KBM-7 (cell line): ENCODE data around the gene SLC5A4.

Experiments used
- DNase-seq: peaks from one replicate; pipeline ENCODE4 v3.0.0-alpha.2; 2015
- in situ Hi-C: fragments of 300-500 bp; cut with MboI; formaldehyde crosslinking; loops from 2 replicates; pipeline ENCODE4 v1.14.3; 2020; ENCODE audit warnings: low sequenced_read_pairs, low pct_unique_long_range_greater_than_20kb, mixed read lengths

The SLC5A4 gene

DNA sequence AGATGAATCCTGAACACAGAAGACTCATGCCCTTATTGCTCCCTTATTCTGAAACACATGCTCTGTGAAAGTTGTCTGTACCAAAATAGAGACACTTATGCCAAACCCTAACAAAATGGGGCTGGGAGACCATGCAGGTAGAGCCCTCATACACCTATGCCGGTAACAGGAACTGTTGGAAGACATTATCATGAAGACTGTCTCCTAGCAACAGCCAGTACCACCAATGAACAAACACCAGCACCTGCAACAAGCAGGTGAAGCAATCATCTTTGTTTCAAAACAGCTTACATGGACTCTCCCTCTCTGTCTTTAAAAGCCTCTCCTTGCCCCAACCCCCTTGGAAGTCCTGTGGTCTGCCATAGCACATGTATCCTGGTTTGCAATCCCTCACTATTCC lies 17.2 kb downstream of the SLC5A4 start:
- DNase-seq = no peak
- in situ Hi-C loops = no loop called here

DNA sequence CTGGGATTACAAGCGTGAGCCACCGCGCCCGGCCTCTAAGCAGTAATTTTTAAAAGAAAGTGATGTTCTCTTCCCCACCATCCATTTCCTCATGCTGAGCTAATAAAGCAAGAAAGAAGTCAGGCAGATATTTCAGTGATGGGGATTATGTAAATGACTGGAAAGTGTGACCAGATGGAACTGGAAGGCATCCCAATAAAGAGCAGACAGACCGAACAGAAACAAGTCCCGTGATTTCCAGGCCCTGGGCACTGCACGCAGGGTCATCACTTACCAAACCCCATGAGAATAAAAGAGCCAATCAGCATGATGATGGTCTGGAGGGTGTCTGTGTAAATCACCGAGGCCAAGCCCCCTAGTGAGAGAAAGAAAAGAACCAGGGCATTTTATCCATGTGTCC lies 18.2 kb downstream of the SLC5A4 start:
- DNase-seq = no peak
- in situ Hi-C loops = no loop called here

DNA sequence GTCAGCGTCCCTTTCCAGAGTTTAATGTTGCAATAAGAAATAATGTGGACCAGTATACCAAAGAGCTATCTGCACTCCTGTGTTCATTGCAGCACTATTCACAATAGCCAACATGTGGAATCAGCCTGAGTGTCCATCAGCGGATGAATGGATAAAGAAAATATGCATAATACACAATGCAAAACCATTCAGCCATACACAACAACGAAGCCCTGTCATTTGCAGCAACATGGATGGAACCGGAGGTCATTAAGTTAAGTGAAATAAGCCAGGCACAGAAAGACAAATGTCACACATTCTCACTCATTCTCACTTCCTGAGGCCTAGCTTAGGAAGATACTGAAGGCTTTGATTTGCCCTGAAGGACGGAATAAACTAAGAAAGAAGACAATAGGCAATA lies 22.1 kb downstream of the SLC5A4 start:
- in situ Hi-C loops = no loop called here

DNA sequence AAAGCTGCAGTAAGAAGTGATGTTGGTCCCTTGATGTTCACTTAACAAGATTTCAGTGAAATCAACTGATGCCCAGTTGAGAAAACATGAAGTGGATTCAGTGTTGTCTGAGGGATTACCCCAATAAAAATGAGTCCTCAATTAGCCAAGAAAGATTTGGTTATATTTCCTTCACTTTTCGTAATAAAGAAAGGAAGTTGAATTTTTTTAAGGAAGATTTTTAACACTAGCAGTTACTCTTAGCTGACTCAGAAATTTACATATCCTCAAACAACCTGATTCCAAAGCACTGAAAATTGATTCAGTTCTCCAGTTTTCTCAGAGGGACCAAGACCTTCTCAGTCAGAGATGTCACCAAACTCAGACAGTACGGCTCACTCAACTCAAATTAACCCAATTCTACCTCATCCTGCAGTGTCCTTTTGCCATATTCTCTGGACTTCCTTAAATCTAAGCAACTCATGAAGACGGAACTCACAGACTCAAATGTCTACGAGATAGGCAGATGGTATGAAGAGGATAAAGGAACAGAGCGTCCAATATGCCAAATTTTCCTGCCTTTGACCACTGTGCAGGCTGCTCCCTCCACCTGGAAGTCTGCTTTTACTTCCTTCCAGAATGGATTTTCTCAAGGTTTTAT lies 22.8 kb downstream of the SLC5A4 start:
- in situ Hi-C loops = no loop called here
- no peak for DNase-seq

More for the DNA sequence above, 22.1 kb downstream of the SLC5A4 start:
- no peak for DNase-seq

DNA sequence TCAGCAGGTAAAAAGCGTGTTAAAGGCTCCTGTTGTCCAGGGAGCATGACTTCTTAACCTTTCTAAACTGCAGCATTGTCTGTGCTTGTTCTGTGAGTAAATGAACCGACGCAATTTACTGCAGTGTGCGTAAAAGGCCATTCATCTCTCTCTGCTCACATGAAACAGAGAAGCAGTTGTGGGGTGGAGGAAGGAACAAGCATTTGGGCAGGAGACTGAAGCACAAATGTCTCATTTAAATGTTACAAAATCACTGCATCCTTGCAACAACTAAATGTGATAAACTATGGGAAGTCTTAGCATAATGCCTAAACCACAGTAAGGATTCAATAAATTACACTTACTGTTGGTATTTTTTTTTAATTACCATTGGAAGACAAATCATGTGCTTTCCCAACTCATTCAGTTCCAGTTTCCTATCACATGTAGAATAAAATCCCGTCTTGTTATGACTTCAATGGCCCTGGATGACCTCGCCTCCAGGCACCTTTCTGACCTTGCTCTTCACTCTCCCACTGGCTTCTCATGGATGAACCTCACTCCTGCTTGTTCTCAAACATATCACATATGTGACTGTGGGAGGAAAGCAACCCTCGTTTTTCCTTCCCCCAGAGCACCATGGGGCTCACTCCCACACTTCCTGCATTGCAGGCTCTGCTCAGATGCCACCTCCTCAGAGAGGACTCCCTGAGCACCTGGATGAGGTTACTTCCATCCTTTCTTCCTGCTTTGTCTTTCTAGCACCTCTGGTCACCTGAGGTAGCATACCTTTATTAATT lies 28.6 kb downstream of the SLC5A4 start:
- DNase-seq = no peak
- in situ Hi-C loops = no loop called here

DNA sequence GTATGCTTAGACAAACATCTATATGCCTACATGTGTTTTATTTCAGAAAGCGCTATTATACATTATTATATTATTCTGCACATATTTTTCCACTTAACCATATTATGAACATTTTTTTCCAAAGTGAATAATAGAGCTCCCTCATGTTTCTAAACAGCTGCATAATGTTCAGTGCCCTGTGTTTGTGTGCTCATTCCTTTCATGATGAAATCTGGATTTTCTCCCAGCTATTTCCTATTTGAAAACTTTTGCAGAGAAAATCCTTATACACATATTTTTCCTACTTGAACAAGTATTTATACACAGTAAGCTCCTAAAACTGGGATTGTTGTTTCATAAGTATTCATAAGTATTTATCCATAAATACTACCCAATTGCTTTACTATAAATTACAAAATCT lies 32.2 kb downstream of the SLC5A4 start:
- in situ Hi-C loops = no loop called here
- no peak for DNase-seq

DNA sequence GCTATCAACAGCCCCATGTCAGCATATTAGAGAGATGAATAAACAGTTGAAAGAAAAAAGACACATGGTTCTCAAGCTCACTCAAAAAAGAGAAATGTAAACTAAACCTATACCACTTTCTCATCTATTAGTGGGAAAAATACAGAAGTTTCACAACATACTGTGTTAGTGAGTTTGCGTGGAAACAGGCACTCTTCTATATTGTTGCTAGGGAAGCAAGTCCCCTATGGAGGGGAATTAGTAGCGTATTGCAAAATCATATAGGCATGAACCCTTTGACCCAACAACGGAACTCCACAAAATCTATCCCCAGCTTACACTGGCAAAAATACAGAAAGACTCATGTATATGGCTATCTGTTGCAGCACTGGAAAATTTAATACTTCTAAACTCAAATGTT lies 36.1 kb downstream of the SLC5A4 start:
- in situ Hi-C loops = no loop called here
- peak; percentile 56 for DNase-seq

DNA sequence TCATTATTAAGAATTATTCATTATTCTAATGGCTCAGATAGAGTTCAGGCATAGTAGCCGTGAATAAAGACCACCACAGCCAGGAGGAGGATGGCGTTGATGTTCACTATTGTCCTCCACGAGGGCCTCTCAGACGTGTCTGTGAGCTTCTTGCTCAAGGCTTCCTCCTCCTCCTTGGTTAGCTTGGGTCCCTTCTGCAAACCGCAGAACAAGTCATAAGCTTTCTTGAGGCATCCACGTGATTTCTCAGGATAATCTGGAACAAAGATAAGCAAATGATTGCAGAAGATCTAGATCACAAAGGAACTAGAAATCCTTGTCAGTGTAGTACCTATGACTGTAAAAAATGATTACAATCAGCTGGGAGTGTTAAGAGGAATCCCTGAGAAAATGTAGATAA lies 36.7 kb downstream of the SLC5A4 start:
- DNase-seq = peak; percentile 82
- in situ Hi-C loops = no loop called here

DNA sequence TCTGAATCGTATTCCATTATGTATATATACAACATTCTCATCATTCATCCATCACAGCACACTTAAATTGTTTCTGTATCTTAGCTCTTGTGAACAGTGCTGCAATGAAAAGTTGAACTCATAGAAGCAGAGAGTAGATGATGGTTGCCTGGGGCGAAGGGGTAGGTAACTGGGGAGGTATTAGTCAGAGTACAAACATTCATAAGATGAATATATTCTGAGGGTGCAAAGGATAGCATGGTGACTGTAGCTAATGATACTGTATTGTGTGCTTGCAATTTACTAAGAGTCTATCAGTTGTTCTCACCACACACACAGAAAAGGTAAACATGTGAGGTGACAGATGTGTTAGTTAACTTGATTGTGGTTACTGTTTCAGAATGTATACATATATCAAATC lies 37.7 kb downstream of the SLC5A4 start:
- DNase-seq = no peak
- in situ Hi-C loops = no loop called here

DNA sequence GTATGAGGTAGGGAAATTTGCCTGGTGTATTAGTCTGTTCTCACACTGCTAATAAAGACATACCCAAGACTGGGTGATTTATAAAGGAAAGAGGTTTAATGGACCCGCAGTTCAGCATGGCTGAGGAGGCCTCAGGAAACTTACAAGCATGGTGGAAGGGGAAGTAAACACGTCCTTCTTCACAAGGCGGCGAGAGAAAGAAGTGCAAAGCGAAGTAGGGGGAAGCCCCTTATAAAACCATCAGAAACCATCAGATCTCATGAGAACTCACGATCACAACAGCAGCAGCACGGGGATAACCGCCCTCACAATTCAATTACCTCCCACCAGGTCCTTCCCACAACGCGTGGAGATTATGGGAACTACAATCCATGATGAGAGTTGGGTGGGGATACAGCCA lies 38.2 kb downstream of the SLC5A4 start:
- in situ Hi-C loops = no loop called here
- peak; percentile 8 for DNase-seq

DNA sequence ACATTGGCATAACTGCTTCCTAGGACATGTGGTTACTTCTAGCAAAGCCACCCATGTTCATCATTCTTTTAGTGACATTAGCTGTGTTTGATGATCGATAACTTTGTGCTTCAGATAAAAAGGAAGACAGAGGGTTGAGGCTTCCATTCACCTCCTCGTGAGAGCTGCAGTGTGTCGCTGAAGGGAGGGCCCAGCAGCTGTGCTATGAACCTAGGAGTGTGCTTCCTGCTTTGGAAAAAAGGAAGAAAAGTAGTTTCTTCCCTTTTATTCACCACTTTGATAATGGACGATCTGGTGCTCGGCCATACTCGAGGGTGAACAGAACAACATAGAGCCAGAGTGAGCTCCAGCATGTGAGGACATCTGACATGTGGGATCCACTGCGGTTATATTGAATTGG lies 44.1 kb downstream of the SLC5A4 start:
- peak; percentile 24 for DNase-seq
- in situ Hi-C loops = no loop called here

DNA sequence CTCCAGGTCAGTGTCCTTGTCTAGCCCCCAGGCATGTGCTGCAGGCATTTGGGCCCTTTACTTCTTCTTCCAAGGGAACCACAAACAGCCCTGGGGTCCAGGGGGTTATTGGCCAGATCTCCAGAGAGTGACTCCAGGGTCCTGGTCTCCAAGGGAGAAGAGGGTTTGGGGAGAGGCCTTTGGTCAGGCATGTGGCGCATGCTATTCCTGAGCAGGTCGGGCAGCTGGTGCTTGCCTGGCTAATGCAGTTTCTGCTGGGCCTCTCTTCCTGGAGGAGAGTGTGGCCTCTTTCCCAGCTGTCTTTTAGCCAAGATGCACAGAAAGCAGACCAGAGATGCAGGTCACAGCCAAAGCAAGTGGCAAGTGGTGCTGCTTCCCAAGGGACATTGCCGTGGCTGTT lies 46.5 kb downstream of the SLC5A4 start:
- DNase-seq = no peak
- in situ Hi-C loops = no loop called here

DNA sequence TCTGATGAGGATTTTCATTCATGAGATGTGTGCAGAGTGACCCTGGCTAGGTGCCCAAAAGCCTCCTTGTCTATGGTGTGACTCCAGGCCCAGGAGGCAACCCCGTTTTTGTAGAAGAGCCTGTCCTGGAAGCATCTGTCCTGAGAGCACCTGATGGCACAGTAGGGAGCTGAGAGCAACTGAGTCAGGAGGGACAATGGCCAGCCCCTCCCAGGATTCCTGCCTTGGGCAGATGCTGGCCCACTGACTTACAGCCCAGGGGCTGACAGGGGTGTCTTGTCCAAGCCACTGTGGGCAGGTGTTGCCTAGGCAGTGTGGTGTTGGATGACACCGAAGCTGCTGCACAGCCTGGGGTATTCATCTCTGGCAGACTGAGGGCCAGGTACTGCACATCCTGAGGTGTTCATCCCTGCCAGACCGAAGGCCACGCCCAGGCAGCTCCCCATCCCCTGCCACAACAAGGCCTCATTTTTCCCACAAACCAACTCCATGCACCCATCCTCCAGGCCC lies 47.1 kb downstream of the SLC5A4 start:
- DNase-seq = no peak
- in situ Hi-C loops = no loop called here

DNA sequence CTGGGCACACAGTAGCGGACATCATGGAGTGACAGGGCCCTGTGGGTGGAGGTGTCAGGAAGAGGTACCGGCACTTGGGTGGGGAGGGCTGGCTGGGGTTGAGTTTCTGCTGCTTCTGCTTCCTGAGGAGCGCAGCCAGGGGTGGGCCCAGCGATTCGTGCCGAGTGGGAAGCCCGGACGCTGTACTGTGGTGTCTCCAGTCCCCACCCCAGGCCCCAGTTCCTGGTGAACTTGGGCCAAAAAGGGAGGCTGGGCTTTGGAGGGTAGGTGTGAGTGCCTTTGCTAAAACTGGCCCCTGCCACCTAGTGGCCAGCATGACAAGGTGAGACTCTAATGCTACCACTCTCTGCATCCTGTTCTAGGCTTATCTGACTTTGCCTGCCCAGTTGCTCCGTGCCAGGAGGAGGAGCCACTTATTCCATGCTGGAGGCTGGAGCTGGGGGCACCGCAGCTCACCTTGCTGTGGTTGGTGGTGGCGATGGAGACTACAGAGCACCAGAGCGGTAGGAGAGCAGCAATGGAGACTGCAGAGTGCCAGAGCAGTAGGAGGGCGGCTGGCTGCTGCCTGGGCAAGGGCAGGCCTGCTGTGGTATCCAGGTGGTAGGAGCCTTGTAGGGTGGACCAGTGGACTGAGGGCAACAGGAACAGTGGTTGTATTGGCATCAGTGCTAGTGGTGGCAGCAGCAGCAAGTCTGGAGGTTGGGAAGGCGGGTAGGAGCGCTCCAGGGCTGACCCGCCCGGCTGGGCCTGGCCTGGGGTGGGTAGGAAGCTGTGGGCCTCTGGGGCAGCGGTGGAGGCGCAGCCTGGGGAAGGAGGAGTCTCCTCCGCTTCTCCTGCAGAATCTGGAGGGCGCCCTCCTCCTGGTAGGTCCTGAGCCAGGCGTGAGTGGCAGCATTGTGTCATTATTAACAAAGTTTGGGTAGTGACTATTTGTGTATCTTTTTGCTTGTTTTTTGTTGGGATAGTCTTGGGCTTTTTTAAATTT lies 48.1 kb downstream of the SLC5A4 start:
- in situ Hi-C loops = no loop called here
- DNase-seq = peak; percentile 64

DNA sequence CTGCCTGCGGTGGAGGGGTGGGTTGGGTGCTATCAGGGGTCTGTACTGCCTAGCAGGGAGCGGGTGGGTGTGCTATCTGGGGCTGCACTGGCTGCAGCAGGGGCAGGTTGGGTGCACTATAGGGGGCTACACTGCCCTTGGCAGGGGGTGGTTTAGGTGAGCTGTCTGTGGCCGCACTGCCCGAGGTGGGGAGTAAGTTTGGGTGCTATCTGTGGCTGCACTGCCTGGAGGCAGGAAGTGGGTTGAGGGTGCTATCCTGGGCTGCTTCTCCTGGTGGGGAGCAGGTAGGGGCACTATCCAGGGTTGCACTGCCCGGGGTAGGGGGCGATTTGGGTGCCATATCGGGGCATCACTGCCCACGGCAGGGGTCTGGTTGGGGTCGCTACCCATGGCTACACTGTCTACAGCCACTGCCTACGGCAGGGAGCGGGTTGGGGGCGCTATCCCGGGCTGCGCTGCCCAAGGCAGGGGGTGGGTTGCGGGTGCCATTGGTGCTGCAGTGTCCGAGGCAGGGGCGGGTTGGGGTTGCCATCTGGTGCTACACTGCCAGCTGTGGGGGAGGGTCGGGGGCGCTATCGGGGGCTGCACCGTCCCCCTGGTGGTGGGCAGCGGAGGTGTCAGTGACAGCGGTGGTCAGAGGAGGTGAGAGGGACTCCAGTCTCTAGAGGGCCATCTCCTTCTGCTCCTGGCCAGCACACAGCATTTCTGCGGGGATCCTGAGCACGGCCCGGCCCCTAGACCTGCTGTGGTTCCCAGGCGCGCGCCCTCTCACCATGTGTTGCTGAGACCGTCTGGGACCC lies 49.0 kb downstream of the SLC5A4 start:
- in situ Hi-C loops = no loop called here
- DNase-seq = no peak

DNA sequence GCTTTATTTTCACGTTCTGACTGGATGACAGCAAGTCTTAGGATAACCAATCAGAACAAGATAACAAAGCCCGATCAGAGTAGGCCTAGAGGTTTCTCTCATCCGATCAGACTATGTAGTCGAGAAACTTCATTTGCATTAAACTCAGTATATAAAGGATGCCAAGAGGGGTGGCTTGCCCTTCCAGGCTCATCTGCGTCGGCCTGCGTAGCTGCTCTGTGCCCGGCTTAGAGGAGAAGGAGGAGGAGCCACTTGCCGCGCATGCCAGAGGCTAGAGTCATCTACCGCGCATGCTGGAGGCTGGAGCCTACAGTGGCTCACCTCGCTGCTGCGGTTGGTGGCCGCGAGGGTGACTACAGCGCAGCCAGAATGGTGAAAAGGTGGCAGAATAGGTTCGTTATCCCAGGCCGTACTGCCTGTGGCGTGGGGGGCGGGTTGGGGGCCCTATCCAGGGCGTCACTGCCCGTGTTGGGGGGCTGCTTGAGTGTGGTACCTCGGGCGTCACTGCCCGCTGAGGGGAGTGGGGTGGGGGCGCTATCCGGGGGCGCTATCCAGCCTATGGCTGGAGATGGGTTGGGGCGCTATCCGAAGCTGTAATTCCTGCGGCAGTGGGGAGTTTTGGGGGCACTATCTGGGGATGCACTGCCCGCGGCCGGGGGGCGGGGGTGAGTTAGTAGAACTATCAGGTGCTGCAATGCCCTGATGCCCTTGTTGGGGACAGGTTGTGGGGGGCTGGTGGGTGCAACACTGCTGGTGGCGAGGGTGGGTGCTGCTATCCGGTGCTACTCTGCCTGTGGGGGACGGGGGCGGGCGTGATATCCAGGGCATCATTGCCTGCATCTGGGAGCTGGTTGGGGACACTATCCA lies 50.1 kb downstream of the SLC5A4 start, which contains the start of gene RFPL2:
TSS of gene RFPL2 (minus strand) at position 218 of the 867 bp plus-strand sequence. CDS start 2,622 bp downstream, outside the sequence.
- in situ Hi-C loops = no loop called here
- no peak for DNase-seq

DNA sequence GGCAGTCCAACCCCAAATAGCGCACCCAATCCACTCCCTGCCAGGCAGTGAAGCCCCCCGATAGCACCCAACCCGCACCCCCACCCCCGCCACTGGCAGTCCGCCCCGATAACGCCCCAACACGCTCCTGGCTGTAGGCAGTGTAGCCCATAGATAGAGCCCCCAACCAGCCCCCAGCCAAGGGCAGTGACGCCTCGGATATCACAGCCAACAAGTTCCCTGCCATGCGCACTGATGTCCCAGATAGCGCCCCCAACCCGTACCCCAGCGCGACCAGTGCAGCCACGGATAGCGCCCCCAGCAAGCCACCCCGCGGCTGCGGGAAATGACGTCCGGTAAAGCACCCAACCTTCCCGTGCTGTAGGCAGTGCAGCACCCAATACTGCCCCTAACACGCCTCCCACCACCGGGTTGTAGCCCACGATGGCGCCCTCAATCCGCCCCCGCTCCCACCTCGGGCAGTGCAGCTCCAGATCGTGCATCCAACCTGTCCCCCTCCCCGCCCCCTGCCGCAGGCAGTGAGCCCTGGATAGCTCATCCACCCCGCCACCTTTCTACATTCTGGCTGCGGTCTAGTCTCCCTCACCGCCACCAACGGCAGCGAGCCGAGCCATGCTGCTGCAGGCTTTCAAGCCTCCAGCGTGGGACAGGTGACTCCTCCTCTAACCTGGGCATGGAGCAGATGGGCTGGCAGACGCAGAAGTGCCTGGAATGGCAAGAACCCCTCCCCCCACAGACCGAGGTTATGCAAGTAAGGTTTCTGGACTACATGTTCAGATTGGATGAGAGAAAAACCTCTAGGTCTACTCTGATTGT lies 50.9 kb downstream of the SLC5A4 start:
- in situ Hi-C loops = no loop called here
- no peak for DNase-seq
